GM19193 (cell line): ENCODE data around the gene TERT.

Source experiments
- POLR2A ChIP-seq: IDR thresholded peaks from 4 replicates; pipeline ENCODE4 v1.6.1; 2011; ENCODE audit not compliant: insufficient read depth, insufficient read length; ENCODE audit errors: extremely low read depth

The TERT gene

DNA sequence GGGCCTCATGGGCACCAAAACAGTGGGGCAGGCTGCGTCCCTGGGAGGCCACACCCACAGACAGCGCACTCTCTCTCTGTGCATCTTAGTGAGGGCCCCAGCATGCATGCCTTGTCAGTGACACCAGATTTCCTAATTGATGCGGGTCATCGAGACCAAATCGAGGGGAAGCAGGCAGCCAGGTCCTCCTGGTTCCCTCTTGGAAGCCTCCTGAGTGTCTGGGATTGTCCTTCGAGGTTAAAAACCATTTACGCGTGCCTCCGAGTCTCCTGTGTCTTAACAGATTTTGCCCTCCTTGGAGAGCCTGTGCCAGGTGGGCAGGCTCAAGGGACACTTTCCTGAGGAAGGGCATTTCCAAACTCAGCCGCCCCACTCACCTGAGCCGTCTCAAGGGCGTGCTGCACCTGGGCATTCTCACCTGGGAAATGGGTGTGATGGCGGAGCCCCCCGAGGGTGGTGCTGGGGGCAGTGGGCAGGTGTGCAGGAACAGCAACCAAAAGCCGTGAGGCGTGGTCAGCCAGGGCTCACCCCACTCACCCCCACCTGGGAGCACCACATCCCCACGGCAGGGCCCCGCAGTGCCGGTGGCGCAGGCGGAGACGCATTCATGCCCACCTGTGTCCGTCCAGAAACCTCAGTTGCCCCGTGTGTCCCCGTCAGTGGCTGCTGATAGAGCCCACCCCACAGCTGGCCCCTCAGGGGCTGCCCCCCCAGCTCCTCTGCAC lies 90.7 kb downstream of the TERT start:
- no peak for TF ChIP-seq POLR2A

DNA sequence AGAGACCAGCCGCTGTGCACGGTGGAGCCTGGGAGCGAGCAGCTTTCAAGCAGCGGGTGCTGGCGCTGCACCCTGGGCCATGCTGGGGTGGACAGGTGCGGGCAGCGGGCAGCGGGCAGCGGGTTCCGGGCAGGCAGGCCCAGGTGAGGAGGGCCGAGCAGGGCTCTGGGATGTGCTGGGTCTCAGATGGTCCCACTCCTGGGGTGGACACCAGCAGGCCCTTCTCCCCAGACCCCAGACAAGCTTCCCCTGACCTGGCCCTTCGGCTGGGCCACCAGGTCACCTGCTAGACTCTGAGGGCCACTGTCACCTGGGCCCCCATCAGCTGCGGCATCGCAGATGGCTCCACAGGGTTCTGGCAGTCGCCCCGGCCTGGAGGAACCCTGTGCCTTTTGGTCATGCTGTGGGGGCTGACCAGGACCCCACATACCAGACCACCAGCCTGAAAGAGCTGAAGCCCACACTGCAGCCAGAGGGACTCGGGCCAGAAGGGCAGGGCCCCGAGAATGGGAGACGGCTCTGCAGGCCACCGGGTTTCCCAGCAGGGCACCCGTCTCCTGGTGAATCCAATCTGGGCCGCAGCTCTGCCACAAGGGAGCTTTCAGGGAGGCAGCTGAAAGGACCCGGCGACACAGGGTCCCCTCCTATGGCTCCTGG lies 91.4 kb downstream of the TERT start:
- TF ChIP-seq POLR2A = no peak
